ENCODE results near the gene GALNT9. TPM values are rescaled to one million over a fixed set of nuclear protein-coding genes. Genes with fewer than 3 reads are reported as not detected.

GALNT9 gene
- total RNA-seq, 4 donors from 2014 or later, result 0.17 to 0.58 (median 0.46) TPM

- TF ChIP-seq POLR2A (IDR thresholded peaks at IDR 0.05; ENCODE audit: low read depth) (no peak), EP300 (IDR thresholded peaks at IDR 0.05) (no peak), CTCF (IDR thresholded peaks at IDR 0.05) (no peak), POLR2AphosphoS5 (IDR thresholded peaks at IDR 0.05) (no peak)
Measured at GRCh38 chr12:132339856-132340255, 10.5 kb upstream of the GALNT9 start.

DNA sequence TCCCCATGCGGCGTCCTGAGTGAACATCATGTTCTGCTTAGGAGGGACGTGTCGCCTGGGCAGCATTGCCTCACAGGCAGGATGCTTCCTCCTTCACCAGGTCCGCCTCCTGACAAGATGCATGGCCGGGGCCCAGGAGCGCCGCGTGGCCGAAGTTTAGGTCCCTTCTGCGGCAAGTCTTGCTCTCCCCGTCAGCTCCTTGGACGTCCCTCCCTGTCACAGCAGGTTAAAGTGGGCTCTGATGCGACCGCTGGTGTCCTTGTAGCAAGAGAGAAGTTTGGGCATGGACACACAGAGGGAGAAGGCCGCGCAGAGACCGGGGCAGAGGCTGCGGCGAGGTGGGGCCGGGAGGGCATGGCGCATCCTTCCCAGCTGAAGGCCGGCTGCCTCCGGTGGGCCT, 9.4 kb upstream of the GALNT9 start:
- H3K27ac ChIP-seq (replicated peaks in 1 of 4), result no peak overlapping the region
- peaks cover 0 to 94% (median 0%) of the 10 kb centered on the region in 4 donors for H3K27me3 ChIP-seq
- no peak for TF ChIP-seq POLR2AphosphoS5 (IDR thresholded peaks at IDR 0.05)
- no peak for TF ChIP-seq POLR2A (IDR thresholded peaks at IDR 0.05; ENCODE audit: low read depth)
- TF ChIP-seq EP300 (IDR thresholded peaks at IDR 0.05), result no peak
- H3K4me1 ChIP-seq, result peaks cover 0 to 5% (median 2%) of the 10 kb centered on the region in 4 donors
- H3K36me3 ChIP-seq, result no peaks in the 10 kb centered on the region
- no peak overlapping the region for H3K4me3 ChIP-seq
- 80% methylated on average over 2 of the region's 24 CpGs for WGBS
- H3K9me3 ChIP-seq, result peaks cover 0 to 4% (median 0%) of the 10 kb centered on the region in 4 donors
- intact Hi-C loops (cut with DNase I), result no loop called here
- no peak for DNase-seq (ENCODE audit: extremely low spot score)

More at GRCh38 chr12:132339856-132340255, 10.5 kb upstream of the GALNT9 start:
- DNase-seq (ENCODE audit: extremely low spot score), result no peak
- Histone ChIP-seq H3K27me3 (peaks cover 0 to 93% (median 0%) of the 10 kb centered on the region in 4 donors), H3K27ac (replicated peaks in 1 of 4) (no peak overlapping the region), H3K36me3 (no peaks in the 10 kb centered on the region), H3K4me3 (no peak overlapping the region), H3K9me3 (peaks cover 0 to 4% (median 0%) of the 10 kb centered on the region in 4 donors), H3K4me1 (peaks cover 0 to 11% (median 5%) of the 10 kb centered on the region in 4 donors)
- intact Hi-C loops (cut with DNase I), result no loop called here
- WGBS, result 88% methylated on average over 16 of the region's 17 CpGs

DNA sequence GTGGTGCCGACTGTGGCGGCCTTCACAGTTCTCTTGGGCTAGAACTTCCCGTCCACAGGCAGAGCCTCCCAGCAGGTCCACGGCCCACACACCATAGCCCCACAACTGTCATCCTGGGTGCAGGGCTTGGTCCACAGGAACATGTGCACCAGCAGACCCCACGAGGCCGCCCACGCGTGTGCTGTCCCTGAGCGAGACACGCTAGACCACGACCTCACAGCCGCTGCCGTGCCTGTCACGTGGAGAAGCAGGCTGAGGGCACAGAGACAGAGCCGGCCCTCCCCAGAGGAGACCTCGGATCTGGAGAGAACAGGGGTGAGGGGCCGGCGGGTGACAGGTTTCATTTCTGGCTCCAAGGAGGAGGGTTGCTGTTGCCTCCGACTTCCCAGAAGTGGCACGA, 8.9 kb upstream of the GALNT9 start:
- Histone ChIP-seq H3K27ac (replicated peaks in 1 of 4) (no peak overlapping the region), H3K4me1 (peaks cover 0 to under 1% (median 0%) of the 10 kb centered on the region in 4 donors), H3K4me3 (no peak overlapping the region), H3K36me3 (no peaks in the 10 kb centered on the region), H3K9me3 (peaks cover 0 to 4% (median 0%) of the 10 kb centered on the region in 4 donors), H3K27me3 (peaks cover 0 to 96% (median 0%) of the 10 kb centered on the region in 4 donors)
- 91% methylated on average over 16 of the region's 20 CpGs for WGBS
- DNase-seq (ENCODE audit: extremely low spot score), result no peak
- intact Hi-C loops (cut with DNase I), result no loop called here
- no peak for TF ChIP-seq EP300 (IDR thresholded peaks at IDR 0.05)
- TF ChIP-seq CTCF (IDR thresholded peaks at IDR 0.05), result no peak
- TF ChIP-seq POLR2A (IDR thresholded peaks at IDR 0.05; ENCODE audit: low read depth), result no peak
- no peak for TF ChIP-seq POLR2AphosphoS5 (IDR thresholded peaks at IDR 0.05)

- no peak for DNase-seq (ENCODE audit: extremely low spot score)
- intact Hi-C loops (cut with DNase I), result no loop called here
- WGBS, result 78% methylated on average over 26 of the region's 27 CpGs
- H3K36me3 ChIP-seq, result no peaks in the 10 kb centered on the region
- TF ChIP-seq CTCF (IDR thresholded peaks at IDR 0.05) (no peak), EP300 (IDR thresholded peaks at IDR 0.05) (no peak), POLR2AphosphoS5 (IDR thresholded peaks at IDR 0.05) (no peak), POLR2A (IDR thresholded peaks at IDR 0.05; ENCODE audit: low read depth) (no peak)
- H3K9me3 ChIP-seq, result peaks cover 0 to 4% (median 0%) of the 10 kb centered on the region in 4 donors
- no peak overlapping the region for H3K27ac ChIP-seq (replicated peaks in 1 of 4)
- H3K4me1 ChIP-seq, result no peaks in the 10 kb centered on the region
- H3K4me3 ChIP-seq, result no peak overlapping the region
- H3K27me3 ChIP-seq, result peaks cover 0 to 98% (median 0%) of the 10 kb centered on the region in 4 donors
Measured at GRCh38 chr12:132337557-132337956, 8.2 kb upstream of the GALNT9 start.

GRCh38 chr12:132336451-132337413, 7.3 kb upstream of the GALNT9 start:
- Histone ChIP-seq H3K9me3 (peaks cover 0 to 4% (median 0%) of the 10 kb centered on the region in 4 donors), H3K4me1 (no peaks in the 10 kb centered on the region), H3K4me3 (no peak overlapping the region), H3K27me3 (peaks cover 0 to 98% (median 3%) of the 10 kb centered on the region in 4 donors), H3K27ac (replicated peaks in 1 of 4) (no peak overlapping the region), H3K36me3 (no peaks in the 10 kb centered on the region)
- intact Hi-C loops (cut with DNase I), result no loop called here
- 88% methylated on average over 36 of the region's 41 CpGs for WGBS
- DNase-seq (ENCODE audit: extremely low spot score), result no peak
- TF ChIP-seq CTCF (IDR thresholded peaks at IDR 0.05), result no peak
- no peak for TF ChIP-seq POLR2A (IDR thresholded peaks at IDR 0.05; ENCODE audit: low read depth)
- TF ChIP-seq EP300 (IDR thresholded peaks at IDR 0.05), result no peak
- TF ChIP-seq POLR2AphosphoS5 (IDR thresholded peaks at IDR 0.05), result no peak
